ENCODE measurements around the gene GOLM1. TPM values are rescaled to one million over a fixed set of nuclear protein-coding genes. Genes with fewer than 3 reads are reported as not detected.

The GOLM1 gene
- total and polyA plus RNA-seq, 2 of the 8 experiments (the other 6 are each of a cell fraction or from before 2014, with no cell fraction given), result 45.9 to 88.9 TPM

DNA sequence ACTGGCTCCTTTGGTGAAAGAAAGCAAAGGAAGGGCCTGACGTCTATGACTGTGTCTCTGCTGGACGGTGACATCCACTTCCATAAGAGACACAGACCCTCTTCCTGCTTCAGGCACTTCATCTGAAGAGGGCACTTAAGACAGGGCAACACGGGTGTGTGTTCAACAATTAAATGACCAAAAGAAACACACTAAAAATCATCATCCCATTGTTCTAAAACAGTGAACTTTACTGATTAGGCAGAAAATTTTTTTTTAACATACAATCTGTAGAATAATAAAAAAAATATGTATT, 58.5 kb downstream of the GOLM1 start:
- no peaks in the 10 kb centered on the region for H3K9me3 ChIP-seq (ENCODE audit: insufficient read depth in 2 of 2, low read depth in 1 of 2, low read length in 1 of 2)
- H3K79me2 ChIP-seq (ENCODE audit: control insufficient read depth in 1 of 2, insufficient read depth in 2 of 2, low read length in 2 of 2), result no peaks in the 10 kb centered on the region
- no peak for DNase-seq (ENCODE audit: low read depth in 1 of 2, low spot score in 2 of 2)
- no peaks in the 10 kb centered on the region for H3K23me2 ChIP-seq (ENCODE audit: low read depth, low read length)
- H3K27ac ChIP-seq (ENCODE audit: low read depth, low read length), result no peak overlapping the region
- no peak overlapping the region for H4K91ac ChIP-seq (replicated peaks; ENCODE audit: insufficient read length, low read length)
- no peak overlapping the region for H4K8ac ChIP-seq (ENCODE audit: extremely low read depth, insufficient read depth, low read length)
- H3K23ac ChIP-seq (ENCODE audit: insufficient read length), result no peak overlapping the region
- H2AK5ac ChIP-seq (ENCODE audit: low read depth, low read length), result no peak overlapping the region
- H3K27me3 ChIP-seq (replicated peaks in 1 of 4; ENCODE audit: control insufficient read depth in 3 of 4, extremely low read depth in 1 of 4, insufficient read depth in 3 of 4, low read length in 3 of 4), result no peaks in the 10 kb centered on the region
- H3K4ac ChIP-seq (replicated peaks; ENCODE audit: insufficient read length, low read depth, low read length), result no peak overlapping the region
- H3K4me1 ChIP-seq (replicated peaks in 1 of 4; ENCODE audit: control insufficient read depth in 3 of 4, insufficient read depth in 4 of 4, low read length in 3 of 4), result peaks cover 0 to 2% (median under 1%) of the 10 kb centered on the region in 4 experiments; a peak in 3 of 7 replicates
- no peak overlapping the region for H2BK15ac ChIP-seq (ENCODE audit: low read length)
- H4K5ac ChIP-seq (ENCODE audit: insufficient read length, low read depth, low read length), result no peak overlapping the region
- H4K20me1 ChIP-seq (replicated peaks in 1 of 2; ENCODE audit: control insufficient read depth in 1 of 2, insufficient read depth in 2 of 2, low read length in 2 of 2), result peaks cover 0 to 2% of the 10 kb centered on the region in 2 experiments
- no peak overlapping the region for H3K18ac ChIP-seq (ENCODE audit: extremely low read depth, low read length)
- H3K4me3 ChIP-seq (ENCODE audit: extremely low read depth in 1 of 4, insufficient read depth in 2 of 4, low read depth in 3 of 4, low read length in 4 of 4), result no peak overlapping the region
- H2BK12ac ChIP-seq (ENCODE audit: low read depth, low read length), result no peak overlapping the region
- no peak overlapping the region for H3K56ac ChIP-seq (replicated peaks; ENCODE audit: insufficient read length, low read depth, low read length)
- CTCF ChIA-PET (ENCODE audit: partially characterized antibody), result interaction anchor here (1.3 to 1.8 kb wide), 3 partner anchors 15 to 161 kb away, joined by 4 to 7 read pairs (median 4); no protein-coding TSS in a partner anchor
- H3K36me3 ChIP-seq (ENCODE audit: control insufficient read depth in 2 of 4, insufficient read depth in 4 of 4, low read length in 3 of 4), result peaks cover 0 to 8% (median 3%) of the 10 kb centered on the region in 4 experiments; a peak in 1 of 8 replicates
- H3K79me1 ChIP-seq (ENCODE audit: low read depth, low read length), result no peaks in the 10 kb centered on the region; the same call in 1 of the 2 replicates
- H3K14ac ChIP-seq (ENCODE audit: insufficient read length), result no peak overlapping the region
- no peak overlapping the region for H3K9ac ChIP-seq (replicated peaks in 1 of 4; ENCODE audit: extremely low read depth in 1 of 4, low read depth in 3 of 4, low read length in 3 of 4)
- H2AFZ ChIP-seq (ENCODE audit: low read length), result no peak overlapping the region
- POLR2A ChIA-PET (ENCODE audit: partially characterized antibody), result interaction anchor here (1.1 kb wide), 1 partner anchor 60 kb away, joined by 3 read pairs; no protein-coding TSS in a partner anchor
- TF ChIP-seq NANOG (IDR thresholded peaks at IDR 0.05; ENCODE audit: insufficient read depth, low read depth, low read length, poor library complexity, severe bottlenecking) (no peak), POU5F1 (IDR thresholded peaks at IDR 0.05; ENCODE audit: low read depth, low read length) (no peak), RNF2 (IDR thresholded peaks at IDR 0.05; ENCODE audit: borderline replicate concordance, low read depth, low read length, missing control alignments, poor library complexity, severe bottlenecking) (no peak), SIRT6 (IDR thresholded peaks at IDR 0.05; ENCODE audit: low read length) (no peak)
- FAIRE-seq, result no peak
- H3K4me2 ChIP-seq (ENCODE audit: insufficient read depth in 1 of 2, low read depth in 2 of 2, low read length in 2 of 2), result no peak overlapping the region
- no peak overlapping the region for H2BK5ac ChIP-seq (ENCODE audit: low read depth, low read length)
- H2BK20ac ChIP-seq (ENCODE audit: low read length), result no peak overlapping the region
- no peak overlapping the region for H2BK120ac ChIP-seq (replicated peaks; ENCODE audit: low read depth, low read length)
- WGBS, 2 experiments (ENCODE audit: extremely low coverage in 1 of 2, insufficient coverage in 1 of 2, insufficient read length in 1 of 2, insufficient replicate concordance in 2 of 2, low coverage in 1 of 2, low lambda C conversion rate in 2 of 2, missing lambda C conversion rate in 1 of 2), result 90% methylated on average over 3 of the region's 3 CpGs; no CpG with 5 or more reads in 1 of the 2 experiments
